IMR-90 (cell line): Measurements from ENCODE around the gene WNT7B. TPM values are rescaled to one million over a fixed set of nuclear protein-coding genes. Genes with fewer than 3 reads are reported as not detected.

Source experiments
- CTCF ChIP-seq: conservative IDR thresholded peaks from 2 replicates; pipeline ENCODE4 v1.5.1; 2012; ENCODE audit warnings: mild to moderate bottlenecking, low read depth, low read length, improper control_type of control experiment
- MXI1 ChIP-seq: IDR thresholded peaks from 2 replicates; pipeline ENCODE4 v1.6.1; 2012; ENCODE audit warnings: low read depth, mild to moderate bottlenecking, low read length, moderate library complexity, borderline replicate concordance
- NFE2L2 ChIP-seq: fragments of 150-350 bp; IDR thresholded peaks from 2 replicates; pipeline ENCODE4 v1.6.1; 2016; ENCODE audit warnings: low read depth, mild to moderate bottlenecking, low read length
- polyA plus RNA-seq, 3 experiments: library from polyadenylated mRNA; depleted of rRNA; stranded (reverse); fragments of >200 nt; gene quantifications; 2 replicates each; pipeline ENCODE4 v1.2.3, GENCODE V29; 2012; ENCODE audit warnings: low replicate concordance in 1 of 3
- total RNA-seq: library from RNA; depleted of rRNA; stranded (reverse); fragments of >200 nt; gene quantifications from 2 replicates; pipeline ENCODE4 v1.2.3, GENCODE V29; 2012

The WNT7B gene
- total and polyA plus RNA-seq, 2 of the 4 experiments (the other 2 are of a cell fraction) = under 0.01 to 0.15 TPM

- TF ChIP-seq CTCF = 0 out of 2 replicates have a peak, but pooled peaks have one; percentile 1
- TF ChIP-seq NFE2L2 = no peak
- TF ChIP-seq MXI1 = 0 out of 2 replicates have a peak, but pooled peaks have one; percentile 38
These were observed 70.8 kb downstream of the WNT7B start (continued) for GRCh38 chr22:45905924-45906865.
